ENCODE data around the gene LMAN1. TPM values are rescaled to one million over a fixed set of nuclear protein-coding genes. Genes with fewer than 3 reads are reported as not detected.

LMAN1 gene
- total and polyA plus RNA-seq, 2 of the 13 experiments (the other 11 are each of a cell fraction or from before 2014, with no cell fraction given): 127 to 131 TPM

- POLR2A ChIA-PET: no interaction called here
- Histone ChIP-seq H3K79me2 (ENCODE audit: insufficient read depth, low read length) (no peaks in the 10 kb centered on the region), H3K4me2 (ENCODE audit: low read depth, low read length) (no peak overlapping the region), H3K36me3 (replicated peaks in 1 of 2; ENCODE audit: control insufficient read depth in 1 of 2, insufficient read depth in 2 of 2, low read length in 2 of 2) (no peaks in the 10 kb centered on the region), H3K9ac (ENCODE audit: insufficient read depth, low read depth, low read length) (no peak overlapping the region), H3K9me3 (ENCODE audit: low read length) (no peaks in the 10 kb centered on the region), H3K4me3 (replicated peaks in 1 of 3; ENCODE audit: insufficient read depth in 1 of 3, low read depth in 2 of 3, low read length in 3 of 3) (no peak overlapping the region), H2AFZ (ENCODE audit: low read length) (no peak overlapping the region), H3K27ac (ENCODE audit: extremely low read length, insufficient read depth, low read length) (no peak overlapping the region), H3K27me3 (ENCODE audit: control insufficient read depth in 1 of 2, insufficient read depth in 2 of 2, low read length in 2 of 2) (peaks cover 0 to 25% of the 10 kb centered on the region in 2 experiments; a peak in 2 of 5 replicates), H4K20me1 (ENCODE audit: insufficient read depth, low read length) (no peaks in the 10 kb centered on the region), H3K4me1 (ENCODE audit: insufficient read depth, low read length) (no peaks in the 10 kb centered on the region)
- 28% methylated on average over 11 of the region's 11 CpGs for WGBS (ENCODE audit: low lambda C conversion rate)
- in situ Hi-C loops (cut with HindIII; ENCODE audit: extremely low pct_ligation_motif_present, low pct_unique_long_range_greater_than_20kb) (no loop called here), intact Hi-C loops (cut with micrococcal nuclease; ENCODE audit: unreplicated experiment) (no loop called here)
- no peak for TF ChIP-seq ARID4A (CRISPR knock-in tag; IDR thresholded peaks at IDR 0.05; ENCODE audit: borderline replicate concordance)
- no peak for TF ChIP-seq ZNF276 (CRISPR knock-in tag; IDR thresholded peaks at IDR 0.05; ENCODE audit: low read depth)
- DNase-seq (ENCODE audit: low spot score): no peak
- CTCF ChIA-PET (ENCODE audit: low intra/inter-chr PET ratio, low total read pairs): no interaction called here
- no peak for FAIRE-seq
- no peak for ATAC-seq
- BruUV-seq (replicated peaks): no TSS peak
Observed at GRCh38 chr18:59387687-59388565, 28.9 kb upstream of the LMAN1 start.
